H1 (cell line): ENCODE results near the gene ARID3B. TPM values are rescaled to one million over a fixed set of nuclear protein-coding genes. Genes with fewer than 3 reads are reported as not detected.

Experiments
- CHD7 ChIP-seq: fragments of 300-600 bp; sonication (generic); IDR thresholded peaks from 2 replicates; pipeline ENCODE4 v1.7.1; 2012; ENCODE audit warnings: low read length, moderate library complexity, mild to moderate bottlenecking, inconsistent platforms; ENCODE audit not compliant: insufficient replicate concordance
- GABPA ChIP-seq: IDR thresholded peaks from 2 replicates; pipeline ENCODE4 v1.6.1; 2011; ENCODE audit warnings: mild to moderate bottlenecking, low read length, moderate library complexity, borderline replicate concordance; ENCODE audit not compliant: insufficient read depth
- GTF2F1 ChIP-seq: IDR thresholded peaks from 2 replicates; pipeline ENCODE4 v1.6.1; 2012; ENCODE audit warnings: low read depth, low read length, improper control_type of control experiment, borderline replicate concordance
- SRF ChIP-seq: IDR thresholded peaks from 2 replicates; pipeline ENCODE4 v1.6.1; 2011; ENCODE audit warnings: mild to moderate bottlenecking, low read depth, low read length, moderate library complexity
- polyA plus RNA-seq, 7 experiments: library from polyadenylated mRNA; depleted of rRNA in 3 of 7; stranded (reverse) in 5 of 7; unstranded in 2 of 7; fragments of >200 nt in 5 of 7; fragments of 200-250 nt in 2 of 7; gene quantifications; 1 replicate in 5 of 7; 2 replicates in 1 of 7; 4 replicates in 1 of 7; pipeline versions ENCODE4 v1.2.1 to v1.2.3, GENCODE V29; 2011 to 2013; ENCODE audit warnings: missing spikeins in 2 of 7, mixed read lengths in 2 of 7
- total RNA-seq: library from RNA; stranded (reverse); fragmentation: NEBNext Ultra II Directional; extraction: Animal tissue kit (Norgen Biotek cat#: 25700); gene quantifications from 2 replicates; pipeline ENCODE4 v1.2.1, GENCODE V29; 2021

The ARID3B gene
- total and polyA plus RNA-seq, 2 of the 8 experiments (the other 6 are each of a cell fraction or from before 2014, with no cell fraction given) = 81.0 to 115 TPM

GRCh38 chr15:74613089-74613952 lies 72.3 kb downstream of the ARID3B start (continued):
- TF ChIP-seq CHD7 (no peak), GABPA (no peak), SRF (no peak), GTF2F1 (no peak)
